Stimulated activated CD8-positive, alpha-beta memory T cell treated with anti-CD3 and anti-CD28 coated beads, Interleukin-12 subunit alpha, Interleukin-12 subunit beta, amount 100 ng/mL, for 24 hours (primary cell): ENCODE results near the gene HSBP1L1.

Source experiments
- DNase-seq: peaks from one replicate; pipeline ENCODE4 v3.0.0-alpha.2; 2020; ENCODE audit errors: extremely low read depth

Gene HSBP1L1

DNA sequence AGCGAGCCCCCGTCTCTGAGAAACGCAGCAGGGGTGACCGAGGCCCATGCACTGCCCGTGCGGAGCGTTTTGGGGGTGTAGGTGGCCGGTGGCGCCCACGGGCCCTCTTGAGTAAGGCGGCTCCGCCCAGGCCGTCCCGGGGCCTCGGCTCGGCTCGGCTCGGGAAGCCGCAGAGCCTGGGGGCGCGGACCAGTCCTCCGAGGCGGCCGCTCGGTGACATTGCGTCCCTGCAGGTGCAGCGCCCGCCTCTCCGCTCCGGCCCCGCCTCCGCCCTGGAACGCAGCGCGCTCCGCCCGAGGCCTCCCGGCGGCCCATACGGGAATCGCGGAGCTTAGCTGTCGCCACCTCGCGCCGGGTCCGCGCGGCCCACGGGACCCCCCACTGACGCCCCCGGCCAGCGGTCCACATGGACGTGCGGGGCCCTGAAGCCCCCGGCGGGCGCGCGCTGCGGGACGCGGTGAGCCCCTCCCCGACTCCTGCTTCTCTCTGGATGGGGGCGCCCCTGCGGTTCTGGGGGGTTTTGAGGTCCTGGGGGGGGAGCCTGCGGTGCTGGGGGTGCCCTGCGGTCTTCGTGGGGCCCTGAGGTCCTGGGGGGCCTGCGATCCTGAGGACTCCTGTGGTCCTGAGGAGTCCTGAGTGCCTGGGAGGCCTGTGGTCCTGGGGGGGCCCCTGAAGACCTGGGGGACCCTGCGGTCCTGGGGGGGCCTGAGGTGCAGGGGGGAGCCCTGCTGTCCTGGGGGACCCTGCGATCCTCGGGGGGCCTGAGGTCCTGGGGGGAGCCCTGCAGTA is at the start of gene HSBP1L1:
HSBP1L1 (plus strand) TSS at position 314 of the 789 bp plus-strand sequence; CDS start at position 407, 93 bp downstream.
- DNase-seq, result no peak

DNA sequence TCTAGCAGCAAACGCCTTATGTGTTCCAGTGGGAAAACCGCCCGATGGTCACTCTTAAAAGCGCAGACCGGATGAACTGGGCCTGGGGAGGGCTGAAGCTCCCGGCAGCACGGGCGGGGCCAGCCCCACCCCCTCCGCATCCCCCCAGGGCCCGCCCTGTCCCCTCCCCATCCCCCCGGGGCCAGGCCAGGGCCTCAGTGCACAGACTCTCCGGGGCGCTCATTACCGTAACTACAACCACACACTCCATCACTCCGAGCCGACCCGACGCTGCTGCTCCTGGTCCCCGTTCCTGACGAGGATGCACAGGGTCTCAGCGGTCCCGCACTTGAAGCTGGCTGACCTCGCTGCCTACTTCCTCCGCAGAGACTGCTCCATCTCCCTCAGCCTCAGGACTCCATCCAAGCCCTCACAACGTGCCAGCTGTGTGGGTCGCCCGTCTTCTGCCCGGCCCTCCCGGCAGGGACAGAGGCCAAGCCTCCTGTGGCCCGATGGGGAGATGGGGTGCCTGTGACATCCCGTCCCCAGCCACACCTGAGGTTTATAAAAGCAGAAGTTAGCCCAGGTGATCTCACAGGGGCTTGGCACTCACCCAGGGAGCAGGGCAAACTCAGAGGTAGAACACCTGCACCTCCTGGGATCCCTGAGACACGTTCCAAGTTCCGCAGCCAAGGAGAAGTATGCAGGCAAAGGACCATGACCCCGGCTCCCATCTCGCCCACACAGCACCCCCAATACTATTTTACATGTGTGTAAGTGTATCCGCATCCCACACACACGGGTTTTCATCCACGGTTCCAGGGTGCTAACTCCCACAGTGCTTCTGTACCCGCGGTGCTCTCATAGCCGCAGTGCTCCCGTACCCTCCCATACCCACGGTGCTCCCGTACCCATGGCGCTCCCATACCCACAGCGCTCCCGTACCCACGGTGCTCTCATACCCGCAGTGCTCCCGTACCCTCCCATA is 49.0 kb upstream of the HSBP1L1 start:
- no peak for DNase-seq

DNA sequence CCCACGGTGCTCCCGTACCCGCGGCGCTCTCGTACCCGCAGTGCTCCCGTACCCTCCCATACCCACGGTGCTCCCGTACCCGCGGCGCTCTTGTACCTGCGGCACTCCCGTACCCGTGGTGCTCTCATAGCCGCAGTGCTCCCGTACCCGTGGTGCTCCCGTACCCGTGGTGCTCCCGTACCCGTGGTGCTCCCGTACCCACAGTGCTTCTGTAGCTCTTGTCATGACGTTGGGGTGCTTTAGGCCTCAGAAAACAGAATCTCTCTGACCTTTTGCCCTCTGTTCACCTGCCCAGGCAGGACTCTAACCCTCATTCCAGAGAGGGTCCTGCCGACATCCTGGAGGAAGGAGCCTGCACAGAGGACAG is 48.3 kb upstream of the HSBP1L1 start:
- no peak for DNase-seq

- no peak for DNase-seq
Measured at GRCh38 chr18:79916546-79917168, 47.8 kb upstream of the HSBP1L1 start.

GRCh38 chr18:79917169-79917852 is 47.1 kb upstream of the HSBP1L1 start:
- no peak for DNase-seq

GRCh38 chr18:79917853-79918614 is 46.4 kb upstream of the HSBP1L1 start:
- DNase-seq, result no peak

DNA sequence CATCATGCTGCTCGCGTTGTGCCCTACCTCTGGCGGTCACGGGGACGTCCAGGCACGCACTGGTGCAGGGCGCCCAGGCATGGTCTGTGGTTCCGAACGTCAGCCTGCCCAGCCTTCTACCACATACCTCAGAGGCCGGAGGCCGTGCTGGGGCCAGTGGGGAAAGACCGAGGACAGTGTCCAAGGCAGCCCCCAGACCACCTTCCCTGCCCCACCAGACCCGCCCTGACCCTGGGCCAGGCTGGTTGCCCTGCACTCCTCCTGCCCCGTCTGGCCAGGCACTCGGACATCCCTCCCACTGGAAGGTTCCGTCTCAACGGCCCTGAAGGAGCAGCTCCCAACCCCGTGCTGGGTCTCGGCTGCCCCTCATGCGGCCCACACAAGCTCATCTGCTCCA is 45.8 kb upstream of the HSBP1L1 start:
- no peak for DNase-seq

DNA sequence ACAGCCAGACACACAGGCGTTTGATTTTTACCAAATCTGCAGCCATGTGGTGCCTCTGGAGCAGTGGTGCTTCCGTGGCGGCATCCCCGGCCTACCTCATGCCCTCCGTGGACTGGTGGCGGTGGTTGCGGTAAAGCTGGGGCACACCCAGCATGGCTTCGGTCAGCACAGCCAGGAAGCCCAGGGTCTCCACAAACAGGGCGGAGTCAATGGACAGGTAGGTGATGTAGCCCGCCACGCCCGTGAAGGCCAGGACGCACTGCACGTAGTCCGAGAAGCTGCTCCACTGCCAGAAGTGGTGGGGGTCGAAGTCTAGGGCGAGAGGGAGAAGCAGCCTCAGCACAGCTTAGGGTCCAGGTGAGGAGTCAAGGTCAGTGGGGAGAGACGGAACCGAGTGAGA is 45.4 kb upstream of the HSBP1L1 start:
- no peak for DNase-seq

DNA sequence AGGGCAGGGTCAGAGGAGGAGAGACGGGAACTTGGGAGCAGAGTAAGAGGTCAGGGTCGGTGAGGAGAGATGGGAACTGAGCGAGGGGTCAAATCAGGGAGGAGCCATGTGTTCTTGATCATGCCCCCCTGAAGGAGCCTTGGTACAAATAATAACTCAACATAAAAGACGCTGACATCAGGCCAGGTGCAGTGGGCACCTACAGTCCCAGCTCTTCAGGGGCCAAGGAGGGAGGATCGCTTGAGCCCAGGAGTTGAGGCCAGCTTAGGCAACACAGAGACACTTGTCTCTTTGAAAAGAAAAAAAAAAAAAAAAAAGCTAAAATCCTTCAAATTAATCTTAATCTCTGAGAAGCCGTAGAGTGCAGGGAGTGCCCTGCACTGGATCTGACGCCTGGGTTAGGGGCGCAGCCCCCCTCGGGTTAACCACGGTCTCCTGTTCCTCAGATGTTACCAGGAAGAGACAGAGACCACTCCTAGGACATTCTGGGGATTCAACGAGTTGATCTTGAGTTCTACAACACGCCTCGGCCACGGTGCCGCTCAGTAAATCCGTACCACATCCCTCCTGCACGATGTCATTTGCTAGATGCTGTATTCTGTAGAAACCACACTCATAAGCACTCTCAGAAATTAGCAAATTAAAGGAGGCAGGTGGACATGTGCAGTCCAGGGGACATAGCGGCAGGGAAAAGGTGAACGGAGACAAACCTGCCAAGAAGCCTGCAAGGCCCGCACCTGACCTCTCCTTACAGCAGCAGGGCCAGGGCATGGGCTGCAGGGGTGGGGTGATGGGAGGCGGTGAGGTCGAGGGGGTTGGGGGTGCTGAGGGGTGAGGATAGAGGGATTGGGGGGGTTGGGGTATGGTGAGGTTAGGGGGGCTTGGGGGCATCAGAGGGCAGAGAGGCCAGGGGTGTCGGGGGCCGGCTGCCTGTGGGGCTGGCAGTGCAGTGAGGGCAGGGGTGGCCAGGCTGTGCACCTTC is 42.2 kb upstream of the HSBP1L1 start:
- DNase-seq, result no peak

GRCh38 chr18:79922971-79923411 is 41.5 kb upstream of the HSBP1L1 start:
- DNase-seq, result no peak

DNA sequence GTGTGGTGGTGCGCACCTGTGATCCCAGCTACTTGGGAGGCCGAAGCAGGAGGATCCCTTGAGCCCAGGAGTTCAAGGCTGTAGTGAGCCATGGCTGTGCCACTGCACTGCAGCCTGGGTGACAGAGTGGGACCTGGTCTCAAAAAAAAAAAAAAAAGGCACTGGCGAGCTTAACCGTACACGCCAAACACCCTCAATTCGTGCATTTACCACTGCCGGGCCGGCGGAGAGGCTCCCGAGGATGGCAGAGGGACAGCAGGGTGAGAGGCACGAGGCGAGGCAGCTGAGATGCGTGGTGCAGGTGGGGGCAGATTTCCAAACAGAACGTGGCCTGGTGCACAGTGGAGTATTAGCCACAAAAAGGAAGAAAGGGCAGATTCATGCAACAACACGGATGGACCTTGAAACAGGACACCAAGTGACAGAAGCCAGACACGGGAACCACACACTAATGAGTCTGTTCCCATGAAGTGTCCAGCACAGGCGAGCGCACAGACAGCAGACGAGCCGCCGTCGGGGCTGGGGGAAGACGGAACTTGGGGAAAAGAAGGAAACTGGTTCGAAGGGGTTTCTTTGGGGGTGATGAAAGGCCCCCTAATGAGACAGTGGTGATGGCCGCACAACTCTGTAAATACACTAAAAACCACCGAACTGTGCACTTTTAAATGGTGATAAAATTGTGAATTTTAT is 40.4 kb upstream of the HSBP1L1 start:
- DNase-seq, result no peak

- DNase-seq, result no peak
Measured at GRCh38 chr18:79924814-79925731, 39.4 kb upstream of the HSBP1L1 start.

- DNase-seq, result no peak
Measured at GRCh38 chr18:79926306-79926705, 38.1 kb upstream of the HSBP1L1 start.

- DNase-seq, result no peak
Measured at GRCh38 chr18:79926715-79927606, 37.5 kb upstream of the HSBP1L1 start.

DNA sequence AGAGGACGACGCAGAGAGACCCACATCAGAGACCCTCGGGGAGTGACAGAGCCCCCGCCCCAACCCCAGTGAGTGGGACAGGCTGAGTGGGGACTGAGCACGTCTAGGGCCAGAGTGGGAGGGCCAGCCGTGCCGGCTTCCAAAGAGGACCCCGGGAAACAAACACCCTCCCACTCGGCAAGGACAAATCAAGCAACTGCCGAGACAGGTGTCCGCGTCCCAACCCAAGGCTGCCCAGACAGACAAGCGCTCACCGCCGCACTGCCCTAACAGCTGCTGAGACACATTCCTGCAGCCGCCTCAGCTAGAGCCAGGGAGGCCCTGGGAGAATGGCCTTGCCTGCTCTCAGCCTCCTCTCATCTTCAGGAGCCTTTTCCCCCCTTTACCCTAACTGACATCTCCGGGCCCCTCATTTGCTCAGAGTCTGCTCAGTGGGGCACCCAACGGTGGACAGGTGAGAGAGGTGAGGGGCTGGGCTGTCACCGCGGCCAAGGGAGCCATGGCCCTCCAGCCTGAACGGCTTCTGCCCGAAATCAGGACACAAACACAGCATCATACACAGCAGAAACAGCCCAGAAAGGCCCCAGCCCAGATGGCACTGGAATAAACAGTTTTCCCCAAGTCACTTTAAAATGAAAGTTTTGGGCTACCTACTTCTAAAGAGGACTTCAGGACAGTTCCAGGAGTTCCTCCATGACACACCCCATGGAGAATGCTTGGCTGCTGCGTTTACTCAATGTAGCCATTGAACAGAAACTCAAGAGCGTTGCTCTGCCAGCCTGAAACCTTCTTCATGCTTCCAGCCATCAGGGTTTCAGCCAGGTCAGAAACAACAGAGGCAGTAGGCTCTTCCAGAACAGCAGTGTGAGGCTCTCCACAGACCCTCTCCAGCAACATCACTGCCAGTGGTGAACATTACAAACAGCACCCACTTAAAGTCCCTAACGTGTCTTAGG is 36.6 kb upstream of the HSBP1L1 start:
- DNase-seq, result no peak

DNA sequence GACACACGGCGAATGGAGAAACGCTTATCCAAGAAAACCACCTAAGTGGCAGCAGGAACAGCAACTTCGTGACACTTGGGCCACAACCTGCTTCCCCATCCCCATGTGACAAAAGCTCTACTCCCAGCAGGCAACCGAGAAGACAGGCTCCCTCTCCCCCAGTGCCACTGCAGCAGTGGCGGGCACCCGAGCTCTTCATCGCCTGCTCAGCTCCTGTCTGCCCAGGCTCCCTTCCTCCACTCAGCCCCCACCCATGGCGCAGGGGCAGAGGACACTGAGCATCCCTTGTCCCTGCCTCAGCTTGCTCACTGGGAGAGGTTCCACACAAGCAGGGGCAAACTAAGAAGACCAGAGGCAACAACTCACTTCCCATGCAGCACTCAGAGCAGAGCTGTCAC is 35.9 kb upstream of the HSBP1L1 start:
- no peak for DNase-seq
